SHP77 (cell line): ENCODE data around the gene SYNDIG1L.

Experiments
- DNase-seq, 2 experiments: peaks; one replicate each; lab custom pipeline; 2025; lab: John Stamatoyannopoulos, UW

Gene SYNDIG1L

DNA sequence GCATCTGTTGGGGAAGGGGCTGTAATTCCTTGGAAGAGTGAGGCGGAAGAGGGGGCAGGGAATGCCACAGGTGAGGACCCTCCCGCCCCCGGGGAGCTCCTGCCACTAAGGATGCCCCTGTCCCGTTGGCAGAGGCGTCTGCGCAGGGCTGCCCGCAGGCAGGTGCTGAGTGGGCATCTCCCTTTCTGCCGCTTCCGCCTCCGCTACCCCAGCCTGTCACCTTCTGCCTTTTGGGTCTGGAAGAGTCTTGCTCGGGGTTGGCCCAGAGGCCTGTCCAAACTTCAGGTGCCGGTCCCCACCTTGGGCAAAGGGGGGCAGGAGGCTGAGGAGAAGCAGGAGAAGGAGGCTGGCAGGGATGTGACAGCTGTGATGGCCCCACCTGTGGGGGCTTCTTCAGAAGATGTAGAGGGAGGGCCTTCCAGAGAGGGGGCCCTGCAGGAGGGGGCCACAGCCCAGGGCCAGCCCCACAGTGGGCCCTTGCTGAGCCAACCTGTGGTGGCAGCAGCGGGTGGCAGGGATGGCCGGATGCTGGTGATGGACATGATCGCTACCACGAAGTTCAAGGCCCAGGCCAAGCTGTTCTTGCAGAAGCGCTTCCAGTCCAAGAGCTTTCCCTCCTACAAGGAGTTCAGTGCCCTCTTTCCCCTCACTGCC, 67.7 kb downstream of the SYNDIG1L start:
- DNase-seq: no peak

GRCh38 chr14:74357585-74357984, 68.4 kb downstream of the SYNDIG1L start:
- DNase-seq: no peak

GRCh38 chr14:74356892-74357575, 69.0 kb downstream of the SYNDIG1L start:
- DNase-seq: no peak
